GM23338 (cell line): ENCODE measurements around the gene CRADD. TPM values are rescaled to one million over a fixed set of nuclear protein-coding genes. Genes with fewer than 3 reads are reported as not detected.

Experiments used
- ATAC-seq: fragments of 200-7000 bp; cut with Tn5 transposase; 3 replicates; pipeline ENCODE4 v1.9.1; 2020
- DNase-seq: peaks from one replicate; pipeline ENCODE4 v3.0.0-alpha.2; 2015; ENCODE audit warnings: low spot score
- H2AFZ ChIP-seq: fragments of 200-600 bp; sonication (generic); 2 replicates; pipeline ENCODE4 v1.8.0; 2016; ENCODE audit warnings: antibody characterized with exemption, mild to moderate bottlenecking, moderate library complexity
- H3F3A ChIP-seq: fragments of 200-600 bp; sonication (generic); replicated peaks from 2 replicates; pipeline ENCODE4 v1.8.0; 2017; ENCODE audit warnings: antibody characterized with exemption, mixed run types, low read depth
- H3K27ac ChIP-seq: fragments of 200-600 bp; sonication (generic); 2 replicates; pipeline ENCODE4 v1.6.1; 2016; ENCODE audit warnings: low read depth
- H3K27me3 ChIP-seq: fragments of 200-600 bp; sonication (generic); 2 replicates; pipeline ENCODE4 v1.8.0; 2016; ENCODE audit warnings: mild to moderate bottlenecking, mixed run types, moderate library complexity; ENCODE audit not compliant: insufficient read depth
- H3K36me3 ChIP-seq: fragments of 200-600 bp; sonication (generic); 2 replicates; pipeline ENCODE4 v1.8.0; 2016; ENCODE audit warnings: mild to moderate bottlenecking; ENCODE audit not compliant: insufficient read depth
- H3K4me1 ChIP-seq: fragments of 200-600 bp; sonication (generic); 2 replicates; pipeline ENCODE4 v1.8.0; 2016; ENCODE audit warnings: mild to moderate bottlenecking, moderate library complexity; ENCODE audit not compliant: insufficient read depth
- H3K4me2 ChIP-seq: fragments of 200-600 bp; sonication (generic); 2 replicates; pipeline ENCODE4 v1.7.1; 2017; ENCODE audit warnings: mixed run types
- H3K4me3 ChIP-seq: fragments of 200-600 bp; sonication (generic); 2 replicates; pipeline ENCODE4 v1.6.1; 2016; ENCODE audit warnings: mixed run types
- H3K79me2 ChIP-seq: fragments of 200-600 bp; sonication (generic); replicated peaks from 2 replicates; pipeline ENCODE4 v1.8.0; 2017; ENCODE audit warnings: mild to moderate bottlenecking; ENCODE audit not compliant: insufficient read depth
- H3K9me2 ChIP-seq: fragments of 200-600 bp; sonication (generic); 2 replicates; pipeline ENCODE4 v1.8.0; 2017; ENCODE audit not compliant: insufficient read depth
- H4K20me1 ChIP-seq: fragments of 200-600 bp; sonication (generic); replicated peaks from 2 replicates; pipeline ENCODE4 v1.8.0; 2017; ENCODE audit warnings: mild to moderate bottlenecking; ENCODE audit not compliant: insufficient read depth
- H3K27ac Mint-ChIP-seq: 2 replicates; pipeline ENCODE4 v1.8.0; 2020; ENCODE audit warnings: inconsistent platforms, mild to moderate bottlenecking, moderate library complexity, mixed read lengths
- H3K27me3 Mint-ChIP-seq: 3 replicates; pipeline ENCODE4 v1.8.0; 2022; ENCODE audit warnings: low read depth, mild to moderate bottlenecking, moderate library complexity, mixed read lengths, inconsistent platforms; ENCODE audit not compliant: insufficient read depth, poor library complexity
- H3K36me3 Mint-ChIP-seq: 3 replicates; pipeline ENCODE4 v1.8.0; 2021; ENCODE audit warnings: low read depth, mild to moderate bottlenecking, inconsistent platforms, moderate library complexity, mixed read lengths
- H3K4me1 Mint-ChIP-seq: 3 replicates; pipeline ENCODE4 v1.8.0; 2020; ENCODE audit warnings: mild to moderate bottlenecking, inconsistent platforms, mixed read lengths
- H3K4me3 Mint-ChIP-seq: 3 replicates; pipeline ENCODE4 v1.8.0; 2021; ENCODE audit warnings: moderate library complexity, mild to moderate bottlenecking, inconsistent platforms, mixed read lengths
- H3K9me3 Mint-ChIP-seq: 3 replicates; pipeline ENCODE4 v1.8.0; 2020; ENCODE audit warnings: moderate library complexity, mild to moderate bottlenecking, inconsistent platforms, mixed read lengths
- CREB1 ChIP-seq: fragments of 250-450 bp; sonication (Bioruptor Pico); IDR thresholded peaks from 2 replicates; pipeline ENCODE4 v1.5.0; 2020; ENCODE audit warnings: low read depth, mild to moderate bottlenecking, moderate library complexity
- CTCF ChIP-seq, 2 experiments: fragments of 200-600 bp in 1 of 2; sonication (generic) in 1 of 2; conservative IDR thresholded peaks; 2 replicates each; pipeline versions ENCODE4 v1.5.1 to v1.6.1; 2016 to 2017; ENCODE audit warnings: antibody characterized with exemption in 2 of 2, low read depth in 2 of 2, mild to moderate bottlenecking in 2 of 2, moderate library complexity in 1 of 2
- EZH2 ChIP-seq: fragments of 200-600 bp; sonication (generic); IDR thresholded peaks from one replicate; pipeline ENCODE4 v1.8.0; 2017; ENCODE audit warnings: antibody characterized with exemption, mild to moderate bottlenecking, low read depth; ENCODE audit not compliant: unreplicated experiment
- EZH2phosphoT487 ChIP-seq: fragments of 200-600 bp; sonication (generic); IDR thresholded peaks from one replicate; pipeline ENCODE4 v1.8.1; 2018; ENCODE audit warnings: antibody characterized with exemption; ENCODE audit not compliant: unreplicated experiment
- JUNB ChIP-seq: IDR thresholded peaks from one replicate; pipeline ENCODE4 v1.6.1; 2016; ENCODE audit warnings: antibody characterized with exemption; ENCODE audit not compliant: unreplicated experiment
- NANOG ChIP-seq: IDR thresholded peaks from 2 replicates; pipeline ENCODE4 v1.6.1; 2016; ENCODE audit warnings: antibody characterized with exemption, borderline replicate concordance
- POLR2AphosphoS5 ChIP-seq: IDR thresholded peaks from 2 replicates; pipeline ENCODE4 v1.6.1; 2016; ENCODE audit warnings: antibody characterized with exemption, low read depth
- STAT1 ChIP-seq: IDR thresholded peaks from one replicate; pipeline ENCODE4 v1.6.1; 2016; ENCODE audit warnings: antibody characterized with exemption; ENCODE audit not compliant: unreplicated experiment
- ZNF114 ChIP-seq: fragments of 250-450 bp; sonication (Bioruptor Pico); IDR thresholded peaks from 2 replicates; pipeline ENCODE4 v1.5.0; 2020; ENCODE audit warnings: mild to moderate bottlenecking, moderate library complexity
- ZNF331 ChIP-seq: fragments of 250-450 bp; sonication (Bioruptor Pico); IDR thresholded peaks from 2 replicates; pipeline ENCODE4 v1.5.0; 2020; ENCODE audit warnings: low read depth, mild to moderate bottlenecking, moderate library complexity
- ZNF462 ChIP-seq: fragments of 250-450 bp; sonication (Bioruptor Pico); IDR thresholded peaks from 2 replicates; pipeline ENCODE4 v1.5.0; 2020; ENCODE audit warnings: mild to moderate bottlenecking, moderate library complexity
- polyA plus RNA-seq: library from polyadenylated mRNA; unstranded; fragments of >200 nt; fragmentation: Nextera tagmentation; extraction: Ambion mirVana; gene quantifications from 2 replicates; pipeline ENCODE4 v1.2.1, GENCODE V29; 2016
- total RNA-seq: library from RNA; depleted of rRNA; stranded (reverse); fragments of >200 nt; shearing (Covaris generic); gene quantifications from 2 replicates; pipeline ENCODE4 v1.2.3, GENCODE V29; 2014
- TF ChIP-seq, protein P1 (sequence below): IDR thresholded peaks from 2 replicates; pipeline ENCODE4 v1.6.1; 2016; ENCODE audit warnings: antibody characterized with exemption
- TF ChIP-seq, protein P2 (sequence below): IDR thresholded peaks from one replicate; pipeline ENCODE4 v1.6.1; 2018; ENCODE audit warnings: antibody characterized with exemption; ENCODE audit not compliant: unreplicated experiment

CRADD gene
- total and polyA plus RNA-seq, 2 experiments from 2014 or later: 6.3 to 27.9 TPM

DNA sequence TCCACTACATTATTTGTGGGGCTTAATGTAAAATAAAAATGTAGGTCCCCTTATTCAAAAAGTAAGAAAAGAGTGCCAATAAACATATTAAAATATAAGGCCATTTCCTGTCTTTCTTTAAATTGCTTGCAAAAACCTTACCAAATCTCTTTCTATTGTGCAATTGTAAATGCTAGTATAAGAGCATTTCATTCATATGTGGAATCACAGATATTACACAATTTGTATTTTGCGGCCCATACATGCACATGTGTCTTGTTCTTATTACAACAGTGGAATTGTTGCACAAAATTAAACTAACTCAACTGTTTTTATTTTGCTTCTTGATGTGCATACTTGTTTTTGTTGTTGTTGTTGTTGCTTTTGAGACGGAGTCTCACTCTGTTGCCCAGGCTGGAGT is 20.1 kb upstream of the CRADD start:
- no peaks in the 10 kb centered on the region for H3K36me3 ChIP-seq
- no peak overlapping the region for H2AFZ ChIP-seq
- H3K4me1 ChIP-seq: no peaks in the 10 kb centered on the region
- Mint-ChIP-seq H3K36me3 (no peaks in the 10 kb centered on the region), H3K27me3 (no peaks in the 10 kb centered on the region), H3K4me1 (no peaks in the 10 kb centered on the region), H3K4me3 (no peak overlapping the region), H3K27ac (no peak overlapping the region), H3K9me3 (peaks cover 2% of the 10 kb centered on the region; the same call in 1 of the 3 replicates)
- H3K79me2 ChIP-seq: no peaks in the 10 kb centered on the region
- no peak for DNase-seq
- no peak overlapping the region for H3K4me2 ChIP-seq
- TF ChIP-seq NANOG (no peak), STAT1 (no peak), EZH2 (no peak), ZNF114 (CRISPR knock-in tag) (no peak), CREB1 (CRISPR knock-in tag) (no peak), EZH2phosphoT487 (no peak), POLR2AphosphoS5 (no peak), CTCF (conservative IDR thresholded peaks at IDR 0.05; ENCODE audit: low read depth in 2 of 2) (no peak), JUNB (no peak), ZNF462 (CRISPR knock-in tag) (no peak), ZNF331 (no peak)
- TF ChIP-seq, protein P1, sequence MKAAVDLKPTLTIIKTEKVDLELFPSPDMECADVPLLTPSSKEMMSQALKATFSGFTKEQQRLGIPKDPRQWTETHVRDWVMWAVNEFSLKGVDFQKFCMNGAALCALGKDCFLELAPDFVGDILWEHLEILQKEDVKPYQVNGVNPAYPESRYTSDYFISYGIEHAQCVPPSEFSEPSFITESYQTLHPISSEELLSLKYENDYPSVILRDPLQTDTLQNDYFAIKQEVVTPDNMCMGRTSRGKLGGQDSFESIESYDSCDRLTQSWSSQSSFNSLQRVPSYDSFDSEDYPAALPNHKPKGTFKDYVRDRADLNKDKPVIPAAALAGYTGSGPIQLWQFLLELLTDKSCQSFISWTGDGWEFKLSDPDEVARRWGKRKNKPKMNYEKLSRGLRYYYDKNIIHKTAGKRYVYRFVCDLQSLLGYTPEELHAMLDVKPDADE: no peak
- TF ChIP-seq, protein P2, sequence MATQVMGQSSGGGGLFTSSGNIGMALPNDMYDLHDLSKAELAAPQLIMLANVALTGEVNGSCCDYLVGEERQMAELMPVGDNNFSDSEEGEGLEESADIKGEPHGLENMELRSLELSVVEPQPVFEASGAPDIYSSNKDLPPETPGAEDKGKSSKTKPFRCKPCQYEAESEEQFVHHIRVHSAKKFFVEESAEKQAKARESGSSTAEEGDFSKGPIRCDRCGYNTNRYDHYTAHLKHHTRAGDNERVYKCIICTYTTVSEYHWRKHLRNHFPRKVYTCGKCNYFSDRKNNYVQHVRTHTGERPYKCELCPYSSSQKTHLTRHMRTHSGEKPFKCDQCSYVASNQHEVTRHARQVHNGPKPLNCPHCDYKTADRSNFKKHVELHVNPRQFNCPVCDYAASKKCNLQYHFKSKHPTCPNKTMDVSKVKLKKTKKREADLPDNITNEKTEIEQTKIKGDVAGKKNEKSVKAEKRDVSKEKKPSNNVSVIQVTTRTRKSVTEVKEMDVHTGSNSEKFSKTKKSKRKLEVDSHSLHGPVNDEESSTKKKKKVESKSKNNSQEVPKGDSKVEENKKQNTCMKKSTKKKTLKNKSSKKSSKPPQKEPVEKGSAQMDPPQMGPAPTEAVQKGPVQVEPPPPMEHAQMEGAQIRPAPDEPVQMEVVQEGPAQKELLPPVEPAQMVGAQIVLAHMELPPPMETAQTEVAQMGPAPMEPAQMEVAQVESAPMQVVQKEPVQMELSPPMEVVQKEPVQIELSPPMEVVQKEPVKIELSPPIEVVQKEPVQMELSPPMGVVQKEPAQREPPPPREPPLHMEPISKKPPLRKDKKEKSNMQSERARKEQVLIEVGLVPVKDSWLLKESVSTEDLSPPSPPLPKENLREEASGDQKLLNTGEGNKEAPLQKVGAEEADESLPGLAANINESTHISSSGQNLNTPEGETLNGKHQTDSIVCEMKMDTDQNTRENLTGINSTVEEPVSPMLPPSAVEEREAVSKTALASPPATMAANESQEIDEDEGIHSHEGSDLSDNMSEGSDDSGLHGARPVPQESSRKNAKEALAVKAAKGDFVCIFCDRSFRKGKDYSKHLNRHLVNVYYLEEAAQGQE: no peak
- no peaks in the 10 kb centered on the region for H3F3A ChIP-seq
- 0 out of 2 replicates have a peak, but pooled peaks cover 4% of the 10 kb centered on the region for H3K9me2 ChIP-seq
- H3K27ac ChIP-seq: no peak overlapping the region
- no peak for ATAC-seq
- H3K4me3 ChIP-seq: no peak overlapping the region
- no peaks in the 10 kb centered on the region for H3K27me3 ChIP-seq
- no peaks in the 10 kb centered on the region for H4K20me1 ChIP-seq
